HepG2 (cell line): Measurements from ENCODE around the gene ST6GALNAC3. TPM values are rescaled to one million over a fixed set of nuclear protein-coding genes. Genes with fewer than 3 reads are reported as not detected.
"Not testable (repeated sequence)": the region's sequence is repeated elsewhere in the genome, so short reads cannot be mapped to it uniquely, and the experiment has no call there.

Experiments
- ATAC-seq: fragments of 200-7000 bp; cut with Tn5 transposase; 3 replicates; pipeline ENCODE4 v1.9.1; 2020; ENCODE audit warnings: mild to moderate bottlenecking, moderate library complexity
- BruUV-seq: library from RNA; stranded (reverse); fragments of 400-500 nt; replicated peaks from 2 replicates; lab custom pipeline; 2021; lab: Mats Ljungman, UMichigan
- CTCF ChIA-PET: fragments of 300-600 bp; formaldehyde crosslinking; extraction: SDS; loops from one replicate; lab custom pipeline; 2021; ENCODE audit warnings: low total read pairs, inconsistent platforms, low intra/inter-chr PET ratio; lab: Yijun Ruan, JAX
- POLR2A ChIA-PET: fragments of 350-600 bp; sonication (Branson Sonifier 250); formaldehyde crosslinking; loops from one replicate; lab custom pipeline; 2020; ENCODE audit warnings: antibody characterized with exemption, inconsistent platforms; lab: Yijun Ruan, JAX
- DNase-seq: peaks from one replicate; pipeline ENCODE4 v3.0.0-alpha.2; 2015; ENCODE audit warnings: low spot score
- FAIRE-seq: peaks from 3 replicates; lab custom pipeline; 2011; peaks lifted over from hg19 to GRCh38; lab: Jason Lieb, UNC
- H2AFZ ChIP-seq: one replicate; pipeline ENCODE4 v1.6.1; 2011; ENCODE audit warnings: low read length, inconsistent platforms
- H3K27ac ChIP-seq: fragments of 300-600 bp; 3 replicates; pipeline ENCODE4 v1.8.0; 2011; ENCODE audit warnings: mixed run types, mild to moderate bottlenecking, mixed read lengths, low read length, inconsistent platforms; ENCODE audit not compliant: insufficient read depth; ENCODE audit errors: extremely low read length
- H3K27me3 ChIP-seq, 2 experiments: fragments of 200-600 bp in 1 of 2; 2 replicates in 1 of 2; 3 replicates in 1 of 2; pipeline versions ENCODE4 v1.6.0 to v1.8.0; 2011; ENCODE audit warnings: low read length in 2 of 2, mild to moderate bottlenecking in 2 of 2, moderate library complexity in 2 of 2, inconsistent platforms in 1 of 2; ENCODE audit not compliant: insufficient read depth in 2 of 2, control insufficient read depth in 1 of 2
- H3K36me3 ChIP-seq, 2 experiments: fragments of 200-600 bp in 1 of 2; replicated peaks in 1 of 2; 2 replicates in 1 of 2; 3 replicates in 1 of 2; pipeline versions ENCODE4 v1.5.1 to v1.8.0; 2011; ENCODE audit warnings: low read length in 2 of 2, inconsistent platforms in 1 of 2; ENCODE audit not compliant: insufficient read depth in 2 of 2, control insufficient read depth in 1 of 2
- H3K4me1 ChIP-seq: 2 replicates; pipeline ENCODE4 v1.5.1; 2012; ENCODE audit warnings: low read length, inconsistent platforms; ENCODE audit not compliant: insufficient read depth
- H3K4me2 ChIP-seq: 2 replicates; pipeline ENCODE4 v1.6.0; 2011; ENCODE audit warnings: low read depth, low read length, inconsistent platforms
- H3K4me3 ChIP-seq, 3 experiments: fragments of 200-600 bp in 1 of 3; sonication (generic), shearing (Covaris generic) in 1 of 3; replicated peaks in 1 of 3; 2 replicates each; pipeline ENCODE4 v1.5.1; 2011 to 2016; ENCODE audit warnings: low read length in 3 of 3, inconsistent platforms in 2 of 3, low read depth in 2 of 3, mild to moderate bottlenecking in 2 of 3, control low read depth in 1 of 3, mixed read lengths in 1 of 3; ENCODE audit not compliant: insufficient read depth in 1 of 3
- H3K79me2 ChIP-seq: one replicate; pipeline ENCODE4 v1.6.1; 2011; ENCODE audit warnings: low read length, inconsistent platforms; ENCODE audit not compliant: insufficient read depth
- H3K9ac ChIP-seq: 2 replicates; pipeline ENCODE4 v1.6.0; 2011; ENCODE audit warnings: mild to moderate bottlenecking, low read depth, low read length, inconsistent platforms; ENCODE audit not compliant: insufficient read depth
- H3K9me3 ChIP-seq: 2 replicates; pipeline ENCODE4 v1.5.1; 2012; ENCODE audit warnings: mild to moderate bottlenecking, low read length
- H4K20me1 ChIP-seq: 2 replicates; pipeline ENCODE4 v1.6.0; 2011; ENCODE audit warnings: inconsistent platforms, mild to moderate bottlenecking, low read length, moderate library complexity; ENCODE audit not compliant: insufficient read depth
- KIAA2018 ChIP-seq: sonication (generic); formaldehyde crosslinking; IDR thresholded peaks from 2 replicates; pipeline ENCODE4 v1.5.0; 2020; ENCODE audit warnings: mild to moderate bottlenecking, missing genetic modification reagents, borderline replicate concordance
- ZBTB39 ChIP-seq: sonication (generic); formaldehyde crosslinking; IDR thresholded peaks from 2 replicates; pipeline ENCODE4 v1.5.0; 2020; ENCODE audit warnings: missing genetic modification reagents
- ZNF747 ChIP-seq: sonication (generic); formaldehyde crosslinking; IDR thresholded peaks from 2 replicates; pipeline ENCODE4 v1.8.1; 2023; ENCODE audit warnings: missing genetic modification reagents, mild to moderate bottlenecking, borderline replicate concordance
- WGBS: methylation state at CpG from one replicate; pipeline ENCODE4 v1.1.6; 2017; ENCODE audit warnings: low lambda C conversion rate; 5-methylcytosine and 5-hydroxymethylcytosine counted together
- in situ Hi-C: cut with HindIII; loops from 2 replicates; pipeline ENCODE4 v1.10.0; 2017; ENCODE audit warnings: low pct_unique_long_range_greater_than_20kb; ENCODE audit not compliant: extremely low pct_ligation_motif_present
- intact Hi-C: fragments of 100-400 bp; cut with micrococcal nuclease; formaldehyde crosslinking; loops from one replicate; pipeline ENCODE4 v1.10.0; 2022; ENCODE audit not compliant: unreplicated experiment
- polyA plus RNA-seq, 8 experiments: library from polyadenylated mRNA; depleted of rRNA in 3 of 8; stranded (reverse) in 7 of 8; unstranded in 1 of 8; fragments of >200 nt; fragmentation: Illumina TruSeq in 4 of 8; extraction: Trizol in 4 of 8; gene quantifications; 2 replicates each; pipeline versions ENCODE4 v1.2.1 to v1.2.3, GENCODE V29; 2011 to 2016; ENCODE audit warnings: low read depth in 4 of 8, missing spikeins in 1 of 8, mixed read lengths in 1 of 8; ENCODE audit not compliant: insufficient read depth in 1 of 8
- total RNA-seq, 5 experiments: library from RNA; depleted of rRNA; stranded (reverse); fragments of >200 nt; fragmentation: Illumina TruSeq; extraction: Trizol; gene quantifications; 2 replicates each; pipeline ENCODE4 v1.2.3, GENCODE V29; 2016; ENCODE audit warnings: low read depth in 1 of 5

ST6GALNAC3 gene
- total and polyA plus RNA-seq, 2 of the 13 experiments (the other 11 are each of a cell fraction or from before 2014, with no cell fraction given), result not detected

- no peak for TF ChIP-seq KIAA2018 (CRISPR knock-in tag)
- TF ChIP-seq ZNF747 (CRISPR knock-in tag), result no peak
- TF ChIP-seq ZBTB39 (CRISPR knock-in tag), result no peak
These were observed 47.7 kb downstream of the ST6GALNAC3 start (continued) for GRCh38 chr1:76122271-76122670.

DNA sequence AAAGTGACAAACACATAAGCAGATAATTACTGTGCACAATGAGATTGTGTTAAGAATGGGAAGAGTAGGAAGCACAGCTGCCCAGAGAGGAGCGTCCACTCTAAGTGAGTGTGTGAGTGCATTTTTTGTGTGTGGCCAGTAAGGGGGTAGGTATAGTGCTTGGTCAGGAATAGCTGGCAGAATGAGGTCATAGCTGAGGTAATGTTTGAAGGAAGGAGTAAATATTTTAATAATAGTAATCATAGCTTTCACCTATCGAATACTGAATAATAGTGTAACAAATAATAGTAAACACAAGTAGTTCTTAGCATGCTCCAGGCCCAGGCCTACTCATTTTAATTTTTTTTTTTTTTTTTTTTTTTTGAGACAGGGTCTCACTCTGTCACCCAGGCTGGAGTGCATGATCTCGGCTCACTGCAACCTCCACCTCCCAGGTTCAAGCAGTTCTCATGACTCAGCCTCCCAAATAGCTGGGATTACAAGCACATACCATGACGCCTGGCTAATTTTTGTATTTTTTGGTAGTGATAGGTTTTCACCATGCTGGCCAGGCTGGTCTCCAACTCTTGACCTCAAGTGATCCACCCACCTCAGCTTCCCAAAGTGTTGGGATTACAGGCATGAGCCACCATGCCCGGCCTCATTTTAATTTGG lies 49.0 kb downstream of the ST6GALNAC3 start:
- H3K9me3 ChIP-seq, CTCF ChIA-PET, H3K79me2 ChIP-seq, intact Hi-C loops, H3K36me3 ChIP-seq, H4K20me1 ChIP-seq, ATAC-seq, DNase-seq, H3K4me1 ChIP-seq, FAIRE-seq, POLR2A ChIA-PET, H3K9ac ChIP-seq, in situ Hi-C loops, H3K4me2 ChIP-seq, H3K27ac ChIP-seq, BruUV-seq, H2AFZ ChIP-seq, H3K27me3 ChIP-seq, H3K4me3 ChIP-seq: not testable (repeated sequence)
- 14% methylated on average over 5 of the region's 5 CpGs for WGBS
